PFSK-1 (cell line): ENCODE data around the gene ESRRG.

Source experiments
- FOXP2 ChIP-seq: optimal IDR thresholded peaks from 2 replicates; pipeline ENCODE3; 2011; ENCODE audit warnings: borderline replicate concordance, control low read depth, inconsistent platforms; ENCODE audit not compliant: insufficient read depth; ENCODE audit errors: extremely low read length, extremely low read depth
- POLR2AphosphoS5 ChIP-seq: IDR thresholded peaks from 2 replicates; pipeline ENCODE4 v1.6.1; 2012; ENCODE audit warnings: low read depth, mild to moderate bottlenecking, control low read depth, low read length, moderate library complexity
- SIN3A ChIP-seq: IDR thresholded peaks from 2 replicates; pipeline ENCODE4 v1.6.1; 2012; ENCODE audit warnings: mild to moderate bottlenecking, low read length, moderate library complexity, borderline replicate concordance; ENCODE audit not compliant: insufficient read depth
- TAF1 ChIP-seq: IDR thresholded peaks from 2 replicates; pipeline ENCODE4 v1.6.1; 2012; ENCODE audit warnings: low read length, control low read depth, borderline replicate concordance; ENCODE audit not compliant: insufficient read depth
- TF ChIP-seq, protein P1 (sequence below), 2 experiments: IDR thresholded peaks; 2 replicates each; pipeline versions ENCODE4 v1.6.1 to v1.8.0; 2011 to 2012; ENCODE audit warnings: low read depth in 2 of 2, low read length in 2 of 2, control low read depth in 1 of 2, inconsistent platforms in 1 of 2, mild to moderate bottlenecking in 1 of 2, moderate library complexity in 1 of 2; ENCODE audit not compliant: insufficient read depth in 1 of 2

Gene ESRRG

DNA sequence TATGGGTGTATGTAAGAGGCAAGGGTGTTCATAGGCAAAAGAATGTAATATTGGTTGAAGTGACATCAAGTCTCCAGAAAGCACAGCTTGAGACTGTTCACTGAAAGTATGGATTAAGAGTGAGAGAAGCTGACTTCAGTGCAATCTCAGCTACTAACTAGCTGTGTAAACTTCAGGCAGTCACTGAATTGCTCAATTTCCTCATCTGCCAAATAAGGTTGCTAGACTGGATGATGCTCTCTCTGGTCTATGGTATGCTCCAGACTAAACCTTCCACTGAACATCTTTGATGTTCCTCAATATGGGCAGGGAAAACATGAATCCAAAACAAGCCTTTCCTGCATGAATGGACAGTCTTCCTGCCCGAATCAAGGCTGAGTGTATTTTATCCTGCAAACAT is 188.2 kb downstream of the ESRRG start:
- no peak for TF ChIP-seq SIN3A
- no peak for TF ChIP-seq TAF1
- no peak for TF ChIP-seq POLR2AphosphoS5
- TF ChIP-seq, protein P1, sequence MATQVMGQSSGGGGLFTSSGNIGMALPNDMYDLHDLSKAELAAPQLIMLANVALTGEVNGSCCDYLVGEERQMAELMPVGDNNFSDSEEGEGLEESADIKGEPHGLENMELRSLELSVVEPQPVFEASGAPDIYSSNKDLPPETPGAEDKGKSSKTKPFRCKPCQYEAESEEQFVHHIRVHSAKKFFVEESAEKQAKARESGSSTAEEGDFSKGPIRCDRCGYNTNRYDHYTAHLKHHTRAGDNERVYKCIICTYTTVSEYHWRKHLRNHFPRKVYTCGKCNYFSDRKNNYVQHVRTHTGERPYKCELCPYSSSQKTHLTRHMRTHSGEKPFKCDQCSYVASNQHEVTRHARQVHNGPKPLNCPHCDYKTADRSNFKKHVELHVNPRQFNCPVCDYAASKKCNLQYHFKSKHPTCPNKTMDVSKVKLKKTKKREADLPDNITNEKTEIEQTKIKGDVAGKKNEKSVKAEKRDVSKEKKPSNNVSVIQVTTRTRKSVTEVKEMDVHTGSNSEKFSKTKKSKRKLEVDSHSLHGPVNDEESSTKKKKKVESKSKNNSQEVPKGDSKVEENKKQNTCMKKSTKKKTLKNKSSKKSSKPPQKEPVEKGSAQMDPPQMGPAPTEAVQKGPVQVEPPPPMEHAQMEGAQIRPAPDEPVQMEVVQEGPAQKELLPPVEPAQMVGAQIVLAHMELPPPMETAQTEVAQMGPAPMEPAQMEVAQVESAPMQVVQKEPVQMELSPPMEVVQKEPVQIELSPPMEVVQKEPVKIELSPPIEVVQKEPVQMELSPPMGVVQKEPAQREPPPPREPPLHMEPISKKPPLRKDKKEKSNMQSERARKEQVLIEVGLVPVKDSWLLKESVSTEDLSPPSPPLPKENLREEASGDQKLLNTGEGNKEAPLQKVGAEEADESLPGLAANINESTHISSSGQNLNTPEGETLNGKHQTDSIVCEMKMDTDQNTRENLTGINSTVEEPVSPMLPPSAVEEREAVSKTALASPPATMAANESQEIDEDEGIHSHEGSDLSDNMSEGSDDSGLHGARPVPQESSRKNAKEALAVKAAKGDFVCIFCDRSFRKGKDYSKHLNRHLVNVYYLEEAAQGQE (IDR thresholded peaks at IDR 0.05; ENCODE audit: insufficient read depth in 1 of 2, low read depth in 2 of 2, low read length in 2 of 2): no peak
- TF ChIP-seq FOXP2: no peak

DNA sequence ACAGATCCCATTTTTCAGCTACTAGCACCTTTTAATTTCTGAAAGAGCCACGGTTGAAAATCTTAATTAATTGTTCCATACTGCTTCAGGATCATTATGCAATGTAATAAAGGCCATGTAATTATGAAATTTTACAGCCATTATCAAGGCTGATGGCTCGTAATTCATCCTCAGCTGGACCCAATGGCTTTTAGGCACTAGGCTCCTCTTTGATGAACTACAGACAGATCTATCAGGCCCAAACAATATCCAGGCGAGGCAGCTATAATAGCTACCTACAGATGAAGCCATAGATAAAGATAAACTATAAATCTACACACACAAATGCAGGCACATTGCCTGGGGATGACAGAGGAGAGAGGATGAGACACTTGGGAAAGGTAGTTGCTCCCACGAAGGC is 189.5 kb downstream of the ESRRG start:
- TF ChIP-seq SIN3A (no peak), FOXP2 (no peak), TAF1 (no peak)
- TF ChIP-seq, protein P1 (IDR thresholded peaks at IDR 0.05; ENCODE audit: insufficient read depth in 1 of 2, low read depth in 2 of 2, low read length in 2 of 2): no peak

DNA sequence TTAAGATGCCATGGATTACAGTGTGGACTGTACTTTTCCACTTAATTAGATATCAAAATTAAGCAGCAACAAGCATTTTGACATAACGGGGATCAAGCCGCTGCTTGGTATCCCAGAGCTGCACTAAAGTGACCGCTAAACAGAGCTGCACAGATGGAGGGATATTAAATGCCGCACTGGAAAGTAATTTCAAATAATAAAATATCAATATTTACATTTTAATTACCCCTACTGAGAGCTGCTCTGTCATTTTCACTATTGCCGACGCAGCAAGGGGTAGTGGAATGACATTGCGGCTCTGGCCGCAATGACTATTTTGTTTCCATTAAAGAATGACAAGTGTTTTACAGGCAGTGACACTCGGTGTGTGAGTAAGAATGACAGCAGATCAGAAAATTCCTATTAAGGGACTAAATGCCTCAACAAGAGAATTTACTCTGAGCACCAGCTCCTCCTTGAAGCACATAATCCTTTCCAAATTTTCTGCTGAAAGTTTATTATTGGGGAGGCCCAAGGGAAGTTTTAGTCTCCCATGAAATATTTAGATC is 190.9 kb downstream of the ESRRG start:
- no peak for TF ChIP-seq POLR2AphosphoS5
- TF ChIP-seq SIN3A: no peak
- TF ChIP-seq, protein P1 (IDR thresholded peaks at IDR 0.05; ENCODE audit: insufficient read depth in 1 of 2, low read depth in 2 of 2, low read length in 2 of 2): no peak
- no peak for TF ChIP-seq TAF1
- no peak for TF ChIP-seq FOXP2

DNA sequence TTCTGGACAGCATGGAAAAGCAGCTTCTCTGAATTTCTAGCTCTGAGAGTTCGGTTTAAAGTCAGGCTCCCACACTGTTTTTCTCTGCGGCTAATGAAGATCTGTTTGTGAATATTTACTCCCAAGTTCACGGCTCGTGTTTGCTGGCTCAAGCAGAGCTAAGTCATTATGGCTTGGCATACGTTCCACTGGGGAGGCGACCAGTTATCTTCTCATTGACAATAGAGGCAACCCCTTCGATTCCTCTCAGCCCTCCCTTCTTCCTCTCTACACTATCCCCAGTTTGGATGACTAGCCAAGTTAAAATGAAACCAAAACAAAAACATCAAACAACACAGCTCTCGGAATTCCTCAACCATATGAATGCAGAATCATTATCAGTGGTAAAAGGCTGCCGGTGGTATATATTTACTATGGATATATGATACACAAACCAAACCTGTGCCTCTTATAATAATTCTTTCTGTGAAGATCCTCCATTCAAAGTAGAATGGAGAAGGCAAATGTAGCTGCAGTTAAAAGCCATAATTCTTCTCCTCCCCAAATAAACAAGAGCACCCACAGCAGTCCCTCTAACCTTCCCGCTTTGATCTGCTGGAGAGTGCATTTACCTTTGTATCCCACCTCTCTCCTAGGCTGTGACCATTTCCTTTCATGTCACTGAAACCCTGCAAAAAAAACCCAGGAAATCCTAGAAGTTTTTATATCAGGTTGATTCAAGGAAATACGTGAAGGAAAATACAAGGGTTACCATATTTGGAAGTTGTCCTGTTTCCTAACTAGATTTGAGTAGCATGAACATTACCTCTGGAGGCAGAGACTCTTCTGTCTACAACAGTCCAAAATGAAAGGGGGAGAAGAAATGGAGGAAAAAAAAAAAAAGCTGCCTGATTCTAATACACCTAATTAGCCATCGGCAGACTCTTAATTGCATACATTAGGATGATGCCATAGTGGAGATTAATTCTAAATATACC is 191.7 kb downstream of the ESRRG start:
- TF ChIP-seq POLR2AphosphoS5: no peak
- TF ChIP-seq SIN3A: no peak
- no peak for TF ChIP-seq TAF1
- no peak for TF ChIP-seq FOXP2
- TF ChIP-seq, protein P1 (IDR thresholded peaks at IDR 0.05; ENCODE audit: insufficient read depth in 1 of 2, low read depth in 2 of 2, low read length in 2 of 2): no peak
